NCI-H510A (cell line): ENCODE data around the gene ZDHHC14.
"Not testable (repeated sequence)": the region's sequence is repeated elsewhere in the genome, so short reads cannot be mapped to it uniquely, and the experiment has no call there.

Experiments
- DNase-seq: peaks from one replicate; lab custom pipeline; 2025; lab: John Stamatoyannopoulos, UW

The ZDHHC14 gene

DNA sequence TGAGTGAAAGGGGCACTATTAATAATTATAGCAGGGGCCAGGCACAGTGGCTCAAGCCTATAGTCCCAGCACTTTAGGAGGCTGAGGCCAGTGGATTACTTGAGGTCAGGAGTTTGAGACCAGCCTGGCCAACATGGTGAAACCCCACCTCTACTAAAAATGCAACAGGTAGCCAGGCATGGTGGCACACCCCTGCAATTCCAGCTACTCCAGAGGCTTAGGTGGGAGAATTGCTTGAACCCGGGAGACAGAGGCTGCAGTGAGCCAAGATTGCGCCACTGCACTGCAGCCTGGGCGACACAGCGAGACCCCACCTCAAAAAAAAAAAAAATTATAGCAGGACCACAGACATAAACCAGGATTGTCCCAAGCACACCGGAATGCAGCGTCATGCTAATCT, 340.0 kb downstream of the ZDHHC14 start:
- not testable (repeated sequence) for DNase-seq

- no peak for DNase-seq
Measured at GRCh38 chr6:157721426-157721825, 340.4 kb downstream of the ZDHHC14 start.

DNA sequence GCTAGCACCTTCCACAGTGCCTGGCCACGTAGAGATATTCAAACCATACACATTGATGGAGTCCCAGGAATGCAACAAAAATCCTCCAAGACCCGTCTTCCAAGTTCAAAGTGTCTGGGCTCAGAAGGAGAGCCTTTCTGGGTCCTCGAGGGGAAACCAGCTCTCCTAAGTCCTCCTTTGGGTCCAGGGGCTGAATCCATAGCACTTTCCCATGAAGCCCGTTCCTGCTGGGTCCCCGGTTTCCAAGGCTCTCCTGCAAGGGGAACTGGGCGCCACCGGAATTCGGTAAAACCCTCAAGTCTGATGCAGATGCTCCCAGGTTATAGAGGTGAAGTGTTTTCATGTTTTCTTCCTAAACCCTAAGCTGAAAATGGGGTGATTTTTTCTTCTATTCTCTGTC, 340.8 kb downstream of the ZDHHC14 start:
- DNase-seq, result no peak

DNA sequence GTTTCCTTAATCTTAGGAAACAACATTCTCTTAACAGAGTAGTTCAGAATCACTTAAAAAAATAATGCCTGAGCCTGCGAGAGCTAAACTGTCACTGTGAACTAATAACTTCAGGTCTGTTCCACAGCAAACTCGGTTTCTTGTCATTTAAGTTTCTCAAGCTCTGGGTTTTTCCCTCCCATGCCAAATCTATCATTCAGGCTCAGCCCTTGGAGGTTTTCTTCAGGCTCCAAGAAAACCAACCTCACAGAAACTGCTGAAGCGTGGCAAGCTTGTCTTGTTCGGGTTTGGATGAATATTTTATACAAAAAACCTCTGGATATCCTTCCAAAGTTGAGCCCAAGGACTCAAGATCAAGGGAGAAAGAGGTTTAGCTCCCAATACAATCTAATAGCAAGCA, 342.4 kb downstream of the ZDHHC14 start:
- DNase-seq, result no peak

DNA sequence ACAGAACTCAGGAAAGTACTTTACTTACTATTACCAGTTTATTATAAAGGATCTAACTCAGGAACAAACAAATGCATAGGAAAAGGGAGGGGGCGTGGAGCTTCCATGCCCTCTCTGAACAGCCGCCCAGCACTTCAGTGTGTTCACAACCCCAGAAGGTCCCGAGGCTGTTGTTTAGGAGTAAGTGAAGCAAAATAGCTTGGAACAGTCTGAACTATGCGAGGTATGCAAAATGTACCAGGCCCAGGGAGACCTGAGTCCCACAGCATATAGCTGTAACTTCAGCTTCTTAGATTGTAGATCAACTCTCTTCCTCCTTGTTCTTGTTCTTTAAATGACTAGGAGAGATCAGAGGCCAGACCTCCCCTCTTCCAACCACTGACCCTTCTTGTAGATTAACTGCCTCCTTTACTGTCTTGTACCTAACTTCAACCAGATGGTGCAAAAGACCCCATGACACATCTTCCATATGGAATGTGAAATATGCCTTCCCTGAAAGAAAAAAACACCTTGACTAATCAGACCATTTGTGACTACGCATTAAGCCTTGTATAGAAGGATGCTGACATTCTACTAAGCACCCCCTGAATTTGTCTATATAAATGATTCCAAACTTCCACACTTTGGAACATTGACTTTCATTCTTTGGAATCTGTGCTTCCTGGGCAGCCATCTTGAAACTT, 343.3 kb downstream of the ZDHHC14 start:
- DNase-seq, result no peak

- DNase-seq, result no peak
Measured at GRCh38 chr6:157724960-157725741, 344.2 kb downstream of the ZDHHC14 start.

DNA sequence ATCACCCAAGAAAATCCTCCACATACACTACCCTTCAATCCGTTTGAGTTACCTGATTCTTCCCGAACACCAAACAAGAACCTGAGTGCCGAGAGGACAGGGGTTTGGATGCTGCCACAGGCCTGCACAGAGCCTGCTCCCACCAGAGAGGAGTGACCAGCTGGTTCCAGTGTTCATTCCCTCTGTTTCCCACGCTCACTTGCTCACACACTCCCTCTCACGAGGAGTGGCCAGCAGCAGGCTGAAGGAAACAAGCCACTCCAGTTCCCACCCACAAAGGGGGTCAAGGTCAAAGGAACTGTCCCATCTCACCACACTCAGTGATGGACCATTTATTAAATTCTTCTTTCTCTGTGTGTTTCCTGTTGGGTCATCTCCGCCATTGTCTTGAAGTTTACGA, 344.8 kb downstream of the ZDHHC14 start:
- DNase-seq, result no peak

DNA sequence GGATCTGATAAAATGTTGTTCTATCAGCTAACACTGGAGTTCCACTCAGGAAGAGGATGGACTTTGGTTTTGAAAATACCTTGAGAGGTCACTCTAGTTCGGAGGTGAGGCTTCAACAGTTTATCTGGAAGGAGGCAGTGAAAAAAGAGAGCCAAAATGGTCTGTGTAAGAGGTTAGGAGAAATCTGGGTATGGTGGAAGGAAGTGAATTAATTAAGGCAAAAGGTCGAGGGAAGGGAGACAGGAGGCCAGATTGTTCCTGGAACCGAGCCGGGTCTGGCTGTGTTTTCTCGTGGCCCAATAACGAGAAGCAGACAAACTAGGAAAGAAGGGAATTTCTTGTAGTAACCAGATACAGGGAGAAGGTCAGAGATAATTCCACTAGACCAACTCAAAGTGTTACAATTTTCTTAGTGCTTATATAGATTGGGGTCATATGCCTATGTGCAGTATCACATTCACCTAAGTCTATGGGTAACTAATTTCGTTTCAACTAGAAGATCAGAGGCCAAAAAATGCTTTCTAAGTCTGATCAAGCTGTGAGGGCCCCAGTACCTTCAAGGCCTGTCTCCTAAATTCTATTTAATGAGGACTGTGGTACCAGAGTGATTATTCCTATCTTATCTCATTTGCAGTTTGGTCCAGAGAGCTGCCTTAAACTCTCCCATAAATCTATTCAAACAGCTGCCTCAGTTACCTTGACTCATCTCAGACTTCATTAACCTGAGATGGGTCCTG, 346.1 kb downstream of the ZDHHC14 start:
- no peak for DNase-seq
